Measurements from ENCODE around the gene GABRD.
"Not testable (repeated sequence)": the region's sequence is repeated elsewhere in the genome, so short reads cannot be mapped to it uniquely, and the experiment has no call there.

Gene GABRD

GRCh38 chr1:2019172-2019543, at the start of gene GABRD:
TSS of gene GABRD (plus strand) at chr1:2019345. CDS start at chr1:2019424, 79 bp downstream.
- peak; percentile 83 for DNase-seq

DNA sequence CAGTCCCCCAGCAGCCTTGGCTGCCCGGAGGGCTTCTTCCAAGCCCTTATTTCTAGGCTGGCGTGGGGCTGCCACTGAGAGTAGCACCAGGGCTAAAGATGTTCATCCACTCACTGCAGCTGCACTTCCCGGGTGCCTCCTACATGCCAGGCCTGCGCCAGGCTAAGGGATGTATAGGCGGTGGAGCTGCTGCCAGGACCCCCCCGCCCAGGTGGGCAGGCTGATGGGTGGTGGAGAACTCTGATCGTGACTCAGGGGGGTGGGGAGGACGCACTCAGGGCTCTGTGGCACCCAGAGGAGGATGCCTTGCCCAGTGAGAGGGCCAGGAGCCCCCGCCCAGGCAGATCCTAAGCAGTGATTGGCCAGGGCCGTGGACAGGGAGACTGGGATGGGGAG, 49.6 kb upstream of the GABRD start:
- DNase-seq, result no peak

DNA sequence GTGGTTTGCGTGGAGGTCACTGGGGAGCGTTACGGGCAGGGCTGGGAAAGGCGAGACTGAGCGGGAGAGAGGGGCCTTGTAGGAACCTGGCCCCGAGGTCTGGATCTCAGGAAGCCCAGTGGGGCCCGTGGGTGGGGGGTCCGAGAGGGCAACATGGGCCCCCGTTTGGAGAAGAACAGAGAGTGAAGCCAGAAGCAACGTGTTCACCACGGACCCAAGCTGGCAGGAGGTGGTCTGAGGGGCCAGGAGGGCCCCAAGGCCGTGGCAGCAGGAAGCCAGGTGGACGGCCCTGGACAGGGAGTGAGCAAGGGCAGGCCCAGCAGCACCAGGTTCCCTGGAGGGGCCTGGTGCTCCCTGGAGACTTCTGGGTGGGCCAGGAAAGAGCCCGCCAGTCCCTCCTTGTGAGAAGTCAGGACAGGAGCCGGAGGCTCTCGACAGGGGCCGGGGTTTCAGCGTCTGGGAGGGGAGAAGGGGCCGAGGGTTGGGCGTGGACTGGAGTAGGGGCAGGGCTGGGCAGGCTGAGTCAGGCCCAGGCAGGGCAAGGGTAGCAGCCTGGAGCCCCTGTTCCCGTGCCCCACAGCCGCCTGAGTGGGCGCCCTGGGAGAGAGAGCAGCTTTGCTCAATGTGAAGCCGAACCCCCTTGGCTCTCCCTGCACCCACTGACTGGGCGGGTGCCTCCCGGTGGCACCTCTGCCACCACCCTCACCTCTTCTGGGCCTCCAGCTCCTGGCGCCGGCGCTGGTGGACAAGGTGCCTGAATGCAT, 49.0 kb upstream of the GABRD start:
- no peak for DNase-seq

- no peak for DNase-seq
These were observed 48.1 kb upstream of the GABRD start for GRCh38 chr1:1971017-1971416.

GRCh38 chr1:1971688-1972087, 47.5 kb upstream of the GABRD start:
- no peak for DNase-seq

- DNase-seq, result no peak
These were observed 46.0 kb upstream of the GABRD start for GRCh38 chr1:1972976-1973715.

DNA sequence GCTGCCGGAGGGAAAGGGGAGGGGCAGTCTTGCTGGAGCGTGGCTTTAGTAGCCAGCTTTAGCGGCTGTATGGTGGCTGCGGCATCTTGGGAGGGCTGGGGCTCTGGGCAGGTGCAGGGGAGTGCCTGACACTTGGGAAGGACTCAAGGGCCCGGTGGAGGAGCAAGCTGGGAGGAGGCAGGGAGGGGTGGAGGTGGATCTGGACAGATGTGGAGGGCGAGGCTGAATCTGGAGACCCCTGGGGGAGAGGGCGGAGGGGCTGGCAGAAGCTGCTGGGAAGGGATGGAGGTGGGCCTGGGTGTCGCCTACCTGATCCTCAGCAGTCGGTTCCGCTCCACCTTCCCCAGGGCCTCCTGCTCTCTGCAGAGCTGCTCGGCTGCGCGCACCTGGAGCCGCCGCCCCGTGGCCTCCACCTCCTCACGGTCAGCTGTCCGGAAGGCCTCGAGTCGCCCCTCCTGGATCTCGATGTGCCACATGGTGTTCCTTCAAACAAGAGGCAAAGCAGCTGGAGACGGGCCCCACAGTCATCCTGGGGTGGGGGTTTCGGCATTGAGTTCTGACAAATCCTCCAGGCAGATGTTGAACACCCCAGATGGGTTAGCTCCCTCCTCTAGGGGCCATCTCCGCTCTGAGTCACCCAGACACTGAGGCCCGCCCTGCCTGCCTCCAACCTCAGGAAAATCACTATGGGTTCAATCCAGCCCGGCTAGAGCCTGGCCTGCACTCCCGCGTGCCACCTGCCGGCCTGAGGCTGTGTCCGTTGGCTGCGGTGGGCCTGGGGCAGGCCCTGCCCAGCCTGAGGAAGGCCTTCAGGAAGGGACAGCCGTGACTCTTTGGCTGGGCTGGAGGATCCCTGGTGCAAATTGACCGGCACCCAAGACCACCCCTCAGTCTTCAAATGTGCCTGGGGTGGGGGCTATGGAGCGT, 45.2 kb upstream of the GABRD start:
- no peak for DNase-seq

GRCh38 chr1:1974834-1975233, 44.3 kb upstream of the GABRD start:
- no peak for DNase-seq

DNA sequence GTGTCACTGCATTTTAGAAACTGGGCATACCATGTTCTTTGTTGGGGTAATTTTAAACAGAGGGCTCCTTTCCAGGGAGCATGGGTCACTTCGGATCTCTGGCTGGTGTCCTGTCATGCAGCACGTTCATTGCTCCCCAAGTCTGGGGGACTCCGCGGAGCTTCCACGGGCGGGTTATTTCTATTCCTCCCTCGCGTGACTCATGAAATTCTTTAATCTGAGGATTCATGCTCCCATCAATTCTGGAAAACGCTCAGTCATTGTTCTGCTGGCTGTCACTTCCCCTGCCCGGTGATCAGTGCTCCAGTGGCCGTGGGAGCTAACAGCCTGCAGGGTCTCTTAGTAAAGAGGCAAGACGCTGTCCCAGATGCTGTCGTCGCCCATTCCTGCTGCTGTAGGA, 43.6 kb upstream of the GABRD start:
- DNase-seq, result no peak

- DNase-seq, result no peak
These were observed 43.1 kb upstream of the GABRD start for GRCh38 chr1:1976031-1976430.

- DNase-seq, result no peak
These were observed 41.0 kb upstream of the GABRD start for GRCh38 chr1:1978108-1978507.

DNA sequence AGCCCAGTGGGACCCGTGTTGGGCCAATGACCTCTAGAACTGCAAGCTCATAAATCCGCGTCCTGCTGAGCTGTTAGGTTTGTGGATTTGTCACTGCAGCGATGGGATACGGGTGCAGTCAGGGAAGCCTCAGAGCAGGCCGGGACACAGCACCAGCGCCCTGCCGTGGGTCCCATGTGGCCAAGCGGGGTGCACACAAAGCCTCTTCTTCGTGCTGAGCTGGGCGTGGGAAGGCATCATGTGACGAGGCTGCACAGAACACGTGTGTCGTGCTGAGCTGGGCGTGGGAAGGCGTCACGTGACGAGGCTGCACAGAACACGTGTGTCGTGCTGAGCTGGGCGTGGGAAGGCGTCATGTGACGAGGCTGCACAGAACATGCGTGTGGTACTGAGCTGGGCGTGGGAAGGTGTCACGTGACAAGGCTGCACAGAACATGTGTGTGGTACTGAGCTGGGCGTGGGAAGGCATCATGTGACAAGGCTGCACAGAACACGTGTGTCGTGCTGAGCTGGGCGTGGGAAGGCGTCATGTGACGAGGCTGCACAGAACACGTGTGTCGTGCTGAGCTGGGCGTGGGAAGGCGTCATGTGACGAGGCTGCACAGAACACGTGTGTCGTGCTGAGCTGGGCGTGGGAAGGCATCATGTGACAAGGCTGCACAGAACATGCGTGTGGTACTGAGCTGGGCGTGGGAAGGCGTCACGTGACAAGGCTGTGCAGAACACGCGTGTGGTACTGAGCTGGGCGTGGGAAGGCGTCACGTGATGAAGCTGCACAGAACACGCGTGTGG, 40.3 kb upstream of the GABRD start:
- DNase-seq, result not testable (repeated sequence)

DNA sequence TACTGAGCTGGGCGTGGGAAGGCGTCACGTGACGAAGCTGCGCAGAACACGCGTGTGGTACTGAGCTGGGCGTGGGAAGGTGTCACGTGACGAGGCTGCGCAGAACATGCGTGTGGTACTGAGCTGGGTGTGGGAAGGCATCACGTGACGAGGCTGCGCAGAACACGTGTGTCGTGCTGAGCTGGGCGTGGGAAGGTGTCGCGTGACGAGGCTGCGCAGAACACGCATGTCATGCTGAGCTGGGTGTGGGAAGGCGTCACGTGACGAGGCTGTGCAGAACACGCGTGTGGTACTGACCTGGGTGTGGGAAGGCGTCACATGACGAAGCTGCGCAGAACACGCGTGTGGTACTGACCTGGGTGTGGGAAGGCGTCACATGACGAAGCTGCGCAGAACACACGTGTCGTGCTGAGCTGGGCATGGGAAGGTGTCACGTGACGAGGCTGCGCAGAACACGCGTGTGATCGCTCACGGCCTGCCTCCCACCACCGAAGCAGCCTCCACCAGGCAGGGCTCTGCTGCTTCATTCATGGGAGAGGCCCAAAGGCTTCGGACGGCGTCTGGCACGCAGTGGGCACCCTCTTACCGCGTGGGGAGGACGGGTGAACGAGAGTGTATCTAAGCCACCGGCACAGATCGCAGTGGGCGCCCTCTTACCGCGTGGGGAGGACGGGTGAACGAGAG, 39.5 kb upstream of the GABRD start:
- DNase-seq, result no peak

DNA sequence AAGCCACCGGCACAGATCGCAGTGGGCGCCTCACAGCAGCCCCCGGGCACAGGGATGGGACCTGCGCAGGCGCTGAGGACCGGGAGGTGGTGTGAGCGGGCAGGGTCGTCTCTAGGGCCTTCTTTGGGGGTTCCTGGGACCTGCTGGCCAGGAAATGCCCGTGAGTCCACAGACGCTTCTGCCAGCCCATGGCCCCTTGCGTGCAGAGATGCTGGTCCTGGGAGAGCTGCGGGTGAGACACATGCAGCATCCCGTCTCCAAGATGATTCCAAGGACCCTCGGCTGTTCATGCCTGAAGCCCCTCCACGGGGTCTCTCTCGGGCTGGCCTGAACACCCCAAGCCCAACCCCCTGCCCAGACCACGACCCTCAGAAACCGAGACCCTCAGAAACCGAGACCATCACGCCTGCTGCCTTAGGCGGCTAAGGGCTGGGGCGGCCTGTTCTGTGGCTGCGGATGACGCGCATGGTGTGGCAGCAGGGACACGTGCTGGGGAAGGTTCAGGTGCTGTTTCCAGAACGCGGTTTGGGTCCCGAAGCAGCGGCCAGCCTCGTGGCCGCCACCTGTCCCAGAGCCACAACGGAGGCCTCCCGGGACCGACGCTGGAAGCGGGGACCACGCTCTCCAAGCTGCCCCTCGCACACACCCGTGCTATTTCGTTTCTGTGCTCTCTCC, 38.5 kb upstream of the GABRD start:
- DNase-seq, result no peak

DNA sequence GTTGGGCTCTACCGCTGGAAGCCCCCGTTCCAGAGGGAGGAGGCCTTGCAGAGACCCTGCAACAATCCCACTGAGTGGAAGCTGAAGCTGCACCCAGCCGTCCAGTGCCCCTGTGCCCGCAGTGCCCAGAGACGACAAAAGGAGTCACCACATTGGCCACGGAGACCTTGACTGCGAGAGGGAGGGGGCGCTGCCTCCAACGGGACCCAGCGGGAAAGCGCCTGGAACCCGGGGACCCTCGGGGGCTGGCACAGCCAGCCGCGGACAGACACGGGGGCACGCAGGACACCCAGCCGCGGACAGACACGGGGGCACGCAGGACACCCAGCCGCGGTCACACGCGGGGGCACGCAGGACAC, 38.0 kb upstream of the GABRD start:
- DNase-seq, result no peak

DNA sequence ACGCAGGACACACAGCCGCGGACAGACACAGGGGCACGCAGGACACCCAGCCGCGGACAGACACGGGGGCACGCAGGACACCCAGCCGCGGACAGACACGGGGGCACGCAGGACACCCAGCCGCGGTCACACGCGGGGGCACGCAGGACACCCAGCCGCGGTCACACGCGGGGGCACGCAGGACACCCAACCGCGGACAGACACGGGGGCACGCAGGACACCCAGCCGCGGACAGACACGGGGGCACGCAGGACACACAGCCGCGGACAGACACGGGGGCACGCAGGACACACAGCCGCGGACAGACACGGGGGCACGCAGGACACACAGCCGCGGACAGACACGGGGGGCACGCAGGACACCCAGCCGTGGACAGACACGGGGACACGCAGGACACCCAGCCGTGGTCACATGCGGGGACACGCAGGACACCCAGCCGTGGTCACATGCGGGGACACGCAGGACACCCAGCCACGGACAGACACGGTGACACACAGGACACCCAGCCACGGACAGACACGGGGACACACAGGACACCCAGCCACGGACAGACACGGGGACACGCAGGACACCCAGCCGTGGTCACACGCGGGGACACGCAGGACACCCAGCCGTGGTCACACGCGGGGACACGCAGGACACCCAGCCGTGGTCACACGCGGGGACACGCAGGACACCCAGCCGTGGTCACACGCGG, 37.4 kb upstream of the GABRD start:
- DNase-seq, result not testable (repeated sequence)

- no peak for DNase-seq
These were observed 36.5 kb upstream of the GABRD start for GRCh38 chr1:1982379-1983232.

- no peak for DNase-seq
These were observed 34.5 kb upstream of the GABRD start for GRCh38 chr1:1984560-1985070.

DNA sequence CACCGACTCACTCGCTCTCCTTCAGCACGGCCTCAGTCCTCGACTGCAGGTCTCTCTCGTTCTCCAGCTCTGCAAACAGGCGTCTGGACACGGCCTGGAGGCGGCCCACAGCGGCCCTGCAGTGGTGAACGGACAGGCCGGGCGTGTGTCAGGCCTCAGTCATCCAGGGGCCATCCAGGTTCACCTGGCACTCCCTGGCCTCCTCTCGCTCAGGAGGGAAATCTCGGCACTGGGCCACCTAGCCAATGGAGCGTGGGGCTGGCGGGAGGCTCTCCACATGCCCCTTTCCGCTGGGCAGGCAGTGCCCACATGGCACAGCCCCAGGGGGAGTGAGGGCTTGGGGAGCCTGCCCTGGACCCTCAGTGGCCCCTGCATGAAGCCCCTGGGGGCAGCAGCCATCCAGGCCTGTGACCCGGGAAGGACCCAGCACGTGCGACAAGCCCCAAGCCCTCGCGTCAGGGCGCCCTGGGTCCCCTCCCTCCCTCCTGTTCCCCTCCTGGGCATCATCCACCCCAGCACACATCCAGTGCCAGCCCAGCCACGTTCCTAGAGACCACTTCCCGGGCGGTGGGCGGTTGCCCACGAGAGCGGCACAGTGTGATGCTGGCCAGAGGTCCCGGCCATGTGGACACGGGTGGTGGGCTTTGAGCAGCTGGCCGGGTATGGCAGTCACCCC, 33.6 kb upstream of the GABRD start:
- DNase-seq, result no peak

Data from 8988T (cell line).